ENCODE data around the gene METRNL.
A peak's percentile ranks its signal among the peaks of the same experiment; 100 is the strongest.

Gene METRNL

DNA sequence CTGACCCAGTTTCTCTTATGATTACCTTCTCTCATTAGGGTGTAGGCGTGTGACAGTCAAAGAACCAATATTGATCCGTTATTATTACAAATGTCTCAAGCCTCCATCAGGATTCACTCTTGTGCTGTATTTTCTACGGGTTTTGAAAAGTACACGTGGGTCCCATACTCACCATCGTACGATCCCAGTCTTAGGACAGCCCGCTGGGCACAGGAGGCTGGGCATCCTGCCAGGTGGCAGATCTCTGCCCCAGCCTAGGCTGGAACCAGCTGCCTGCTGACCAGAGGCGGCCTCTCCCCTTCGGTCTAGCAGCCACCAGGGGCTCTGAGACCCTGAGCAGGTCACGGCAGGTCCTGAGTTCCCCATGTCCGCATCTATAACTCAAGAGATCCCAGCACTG, 2.0 kb upstream of the METRNL start:
- intact Hi-C loops (cut with DNase I) = no loop called here
- no peak for DNase-seq

DNA sequence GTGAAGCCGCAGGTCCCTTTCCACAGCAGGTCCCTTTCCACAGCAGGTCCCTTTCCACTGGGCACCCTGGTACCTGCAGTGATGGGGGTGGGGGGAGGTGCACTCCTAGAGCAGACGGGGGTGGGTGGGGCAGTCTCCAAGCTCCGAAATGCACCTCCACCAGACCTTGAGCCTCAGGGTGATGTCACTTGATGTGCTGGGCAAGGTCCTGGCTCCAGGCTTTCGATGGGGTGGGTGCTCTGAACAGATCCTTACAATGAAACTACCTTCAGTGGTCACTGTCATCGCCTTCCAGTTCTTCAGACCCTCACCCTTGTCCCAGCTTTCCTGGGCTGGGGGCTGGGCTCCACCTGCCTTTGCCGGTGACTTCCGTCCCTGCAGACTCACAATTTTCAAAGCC, 1.5 kb upstream of the METRNL start:
- intact Hi-C loops (cut with DNase I) = no loop called here
- no peak for DNase-seq

DNA sequence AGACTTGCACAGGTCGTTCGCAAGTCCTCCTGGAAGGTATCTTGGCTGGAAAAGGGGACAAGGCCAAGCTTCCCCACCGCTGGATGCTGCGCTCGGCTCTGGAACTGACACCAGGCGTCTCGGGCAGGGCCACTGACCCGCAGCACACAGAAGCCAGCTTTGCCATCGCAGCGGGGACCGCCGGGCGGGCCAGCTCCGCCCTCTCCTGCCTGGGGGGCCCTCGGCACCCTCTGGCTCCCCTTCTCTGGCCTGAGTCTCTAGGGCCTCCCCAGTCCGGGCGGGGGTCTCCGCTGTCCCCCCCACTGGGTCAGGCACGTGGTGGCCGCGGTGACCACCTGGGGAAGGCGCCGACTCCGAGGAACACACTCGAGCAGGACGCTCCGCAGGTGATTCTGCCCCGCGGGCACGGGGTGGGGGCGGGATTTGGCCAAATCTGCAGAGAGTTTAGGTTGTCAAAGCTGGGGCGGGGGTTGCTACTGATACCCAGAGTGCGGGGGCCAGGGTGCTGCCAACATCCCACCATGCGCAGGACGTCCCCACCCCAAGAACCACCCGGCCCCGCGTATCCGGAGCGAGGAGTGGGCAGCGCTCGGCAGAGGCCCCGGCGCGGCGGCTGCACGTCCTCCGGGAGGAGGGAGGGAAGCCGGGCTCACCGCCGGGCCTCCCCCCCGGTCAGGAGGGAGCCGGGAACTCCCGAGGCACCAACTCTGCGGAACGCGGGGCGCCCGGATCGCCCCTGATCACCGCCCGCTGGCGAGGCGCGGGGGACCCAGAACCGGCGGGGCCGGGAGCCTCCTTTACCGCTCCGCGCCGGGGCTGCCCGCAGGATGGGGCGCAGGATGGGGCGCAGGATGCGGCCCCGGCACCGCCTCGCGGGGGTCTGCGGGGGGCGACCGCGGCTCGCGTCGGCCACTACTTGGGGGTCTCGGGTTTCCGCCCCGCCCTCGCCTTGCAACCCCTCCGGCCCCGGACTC, 744 bp upstream of the METRNL start:
- DNase-seq = no peak
- intact Hi-C loops (cut with DNase I) = no loop called here

DNA sequence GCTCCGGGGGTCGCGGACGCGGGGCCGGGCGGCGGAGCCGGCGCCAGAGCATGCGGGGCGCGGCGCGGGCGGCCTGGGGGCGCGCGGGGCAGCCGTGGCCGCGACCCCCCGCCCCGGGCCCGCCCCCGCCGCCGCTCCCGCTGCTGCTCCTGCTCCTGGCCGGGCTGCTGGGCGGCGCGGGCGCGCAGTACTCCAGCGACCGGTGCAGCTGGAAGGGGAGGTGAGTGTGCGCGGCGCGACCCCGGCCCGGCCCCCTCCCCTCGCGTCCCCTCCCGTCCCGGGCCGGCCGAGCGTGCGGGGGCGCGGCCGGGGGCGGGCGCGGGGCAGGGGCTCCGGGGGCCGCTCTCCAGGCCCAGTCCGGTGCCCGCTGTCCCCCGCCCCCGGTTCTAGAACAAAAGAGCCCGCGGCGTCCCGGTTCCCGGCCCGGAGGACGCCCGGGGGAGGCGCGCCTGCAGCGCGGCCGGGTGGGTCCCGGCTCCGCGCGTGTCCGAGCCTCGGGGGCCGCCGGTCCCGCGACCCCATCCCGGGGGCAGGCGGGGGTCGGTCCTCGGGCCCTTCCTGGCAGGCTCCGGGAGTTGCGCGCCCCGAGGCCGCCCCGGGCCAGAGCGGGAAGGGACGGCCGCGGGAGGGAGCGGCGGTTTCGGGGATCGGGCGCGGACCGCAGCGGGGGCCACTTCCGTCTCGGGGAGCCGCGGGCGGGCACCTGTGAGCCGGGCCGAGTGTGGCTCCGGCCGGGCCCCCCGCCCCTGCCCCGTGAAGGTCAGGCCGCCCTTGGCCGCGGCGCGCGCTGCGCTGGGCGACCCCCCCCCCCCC, 563 bp downstream of the METRNL start:
- DNase-seq = no peak
- intact Hi-C loops (cut with DNase I) = no loop called here

DNA sequence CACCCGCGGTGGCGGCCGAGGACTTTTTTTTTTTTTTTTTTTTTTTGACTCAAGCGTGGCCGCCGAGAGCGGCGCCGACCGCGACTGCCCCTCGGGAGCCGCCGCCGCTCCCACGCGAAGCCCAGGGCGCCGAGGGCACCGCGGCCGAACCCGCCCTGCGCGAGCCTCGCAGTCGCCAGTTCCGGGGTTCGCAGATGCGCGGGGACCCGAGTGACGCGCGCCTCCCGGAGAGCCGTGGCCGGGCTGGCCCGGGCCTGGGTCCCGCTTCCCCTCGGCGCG, 1.1 kb downstream of the METRNL start:
- intact Hi-C loops (cut with DNase I) = no loop called here
- no peak for DNase-seq

DNA sequence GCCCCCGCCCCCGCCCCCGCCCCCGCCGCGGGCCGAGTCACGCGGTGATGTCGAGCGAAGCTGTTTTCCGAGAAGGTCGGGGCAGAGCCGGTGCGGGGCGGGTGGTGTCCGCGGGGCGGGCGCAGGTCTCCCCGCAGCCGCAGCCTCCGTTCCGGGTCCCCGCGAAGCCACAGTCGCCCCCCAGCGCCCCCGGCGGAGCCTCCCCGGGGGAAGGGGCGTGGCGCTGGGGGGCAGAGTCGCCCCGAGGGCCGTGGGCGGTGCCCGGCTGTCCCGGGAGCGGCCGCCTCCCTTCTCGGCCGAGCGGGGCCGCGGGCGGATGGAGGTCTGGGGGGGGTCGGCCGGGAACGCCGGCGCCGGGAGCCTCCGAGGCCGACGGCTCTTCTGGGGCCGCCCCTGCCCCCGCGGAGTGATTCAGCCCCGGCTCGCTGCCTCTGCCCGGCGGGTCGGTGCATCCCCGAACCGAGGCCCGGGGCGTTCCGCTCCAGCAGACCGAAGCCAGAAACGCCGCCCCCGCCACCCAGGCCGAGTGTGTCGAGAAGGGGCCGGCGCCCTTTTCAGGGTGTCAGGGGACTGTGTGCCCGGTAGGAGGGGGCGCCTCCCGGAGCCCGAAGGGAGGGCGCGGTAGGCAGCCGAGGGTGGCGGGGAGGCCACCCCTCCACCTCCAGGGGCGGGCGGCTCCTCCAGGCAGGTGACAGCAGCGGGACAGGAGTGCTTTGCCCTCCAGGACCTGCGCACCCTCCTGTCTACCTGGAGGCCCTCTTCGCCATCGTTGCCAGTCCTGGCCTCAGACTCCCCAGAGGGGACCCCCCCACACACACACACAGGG, 1.7 kb downstream of the METRNL start:
- peak in 2 of 10 donors; percentile 19 to 37 for DNase-seq
- intact Hi-C loops (cut with DNase I) = no loop called here

DNA sequence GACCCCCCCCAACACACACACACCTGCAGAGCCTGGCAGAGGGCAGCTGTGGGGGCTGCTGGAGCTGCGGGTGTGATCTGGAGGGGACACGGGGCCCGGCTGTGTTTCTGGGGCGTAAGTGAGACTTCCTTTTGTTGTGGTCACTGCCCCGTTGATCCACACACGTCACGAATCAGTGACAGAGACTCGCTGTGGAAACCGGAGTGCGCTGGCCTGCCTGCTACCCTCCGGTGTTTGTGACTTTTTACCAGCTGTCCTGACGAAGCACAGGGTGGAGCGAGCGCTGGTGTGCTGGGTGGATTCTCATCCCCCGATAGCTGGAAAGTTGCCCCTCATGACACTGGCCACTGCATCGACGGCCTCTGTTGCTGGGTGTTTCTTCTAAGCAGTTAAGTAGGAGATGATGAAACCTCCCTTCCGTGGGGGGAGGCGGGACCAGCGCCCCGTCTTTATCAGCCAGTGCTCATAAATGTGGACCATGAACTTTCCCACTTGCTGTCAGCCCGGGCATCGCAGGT, 2.3 kb downstream of the METRNL start:
- DNase-seq = no peak
- intact Hi-C loops (cut with DNase I) = no loop called here

DNA sequence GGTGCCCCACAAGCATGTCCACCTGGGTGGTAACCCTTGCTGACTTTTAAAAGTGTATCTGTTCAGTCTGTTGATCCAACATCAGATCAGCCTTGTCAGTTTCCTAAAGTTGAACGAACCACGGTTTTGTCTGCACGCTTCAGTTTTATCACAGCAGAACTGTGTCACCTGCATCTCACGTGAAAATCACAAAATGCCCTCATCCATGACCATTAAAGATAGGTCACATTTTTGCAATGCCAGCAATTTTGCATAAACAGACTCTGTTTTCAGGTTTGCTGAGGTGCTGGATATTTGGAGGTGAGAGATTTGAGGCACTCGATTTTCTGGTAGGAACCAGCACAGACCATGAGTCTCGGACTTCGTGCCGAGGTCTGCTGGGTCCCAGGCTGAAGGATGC, 3.0 kb downstream of the METRNL start:
- intact Hi-C loops (cut with DNase I) = no loop called here
- DNase-seq = no peak

DNA sequence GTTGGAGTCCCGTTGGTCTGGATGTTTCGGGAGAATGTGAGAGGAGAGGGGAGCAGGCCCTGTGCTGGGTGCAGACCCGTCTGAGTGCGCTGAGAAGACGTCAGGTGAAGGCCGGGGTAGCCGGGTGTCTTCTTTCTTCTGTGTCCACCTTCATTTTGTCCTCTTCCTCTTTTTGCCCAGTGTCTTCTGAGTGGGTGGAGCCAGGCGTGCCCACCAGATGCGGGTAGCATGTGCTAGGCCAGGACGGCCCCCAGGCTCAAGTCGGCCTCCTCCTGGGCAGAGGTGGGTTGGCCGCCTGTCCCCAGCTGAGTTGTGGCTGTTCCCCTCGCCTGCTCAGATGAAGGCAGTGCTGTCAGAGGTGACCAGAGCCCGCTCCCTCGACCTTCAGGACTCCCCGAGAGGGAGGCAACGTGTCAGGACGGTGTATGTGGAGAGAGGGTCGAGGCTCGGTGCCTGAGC, 3.5 kb downstream of the METRNL start:
- intact Hi-C loops (cut with DNase I) = no loop called here

DNA sequence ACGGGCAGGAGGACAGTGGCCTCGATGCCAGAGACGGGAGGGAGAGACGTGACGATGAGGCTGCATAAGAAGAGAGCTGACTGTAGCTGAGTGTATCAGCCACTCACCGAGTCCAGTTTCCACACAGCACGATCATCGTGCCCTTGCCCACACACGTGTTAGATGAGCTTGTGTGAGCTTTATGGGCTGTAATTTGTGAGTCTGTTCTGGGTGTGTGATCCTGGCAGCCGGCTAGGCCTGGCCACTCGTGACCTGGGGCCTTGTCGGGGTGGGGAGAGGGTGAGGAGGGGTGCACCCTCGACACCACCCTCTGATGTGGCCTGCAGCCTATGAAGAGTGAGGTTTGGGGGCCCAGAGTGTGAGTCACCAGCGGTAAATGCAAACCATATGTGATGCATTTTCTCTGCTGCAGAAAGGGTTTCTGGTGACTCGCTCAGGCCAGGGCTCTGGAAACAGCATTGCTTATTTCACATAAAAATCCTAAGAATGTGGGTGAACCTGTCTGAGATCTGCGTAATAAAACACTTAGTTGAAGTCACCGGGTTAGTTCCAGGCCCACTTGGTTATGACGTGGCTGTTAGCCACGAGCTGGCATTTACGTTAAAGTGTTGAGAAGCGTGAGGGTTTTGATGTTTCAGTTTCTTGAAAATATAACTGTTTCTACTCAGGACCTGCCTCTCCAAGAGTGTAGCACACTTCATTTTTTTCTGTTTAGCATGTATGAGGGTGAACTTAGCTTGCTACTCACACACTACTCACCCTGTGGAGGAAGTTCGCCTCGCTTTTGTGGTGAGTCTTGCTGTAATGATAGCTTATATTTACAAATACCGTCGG, 4.2 kb downstream of the METRNL start:
- intact Hi-C loops (cut with DNase I) = no loop called here
- DNase-seq = no peak

More for the DNA sequence above, 3.5 kb downstream of the METRNL start:
- DNase-seq = no peak

DNA sequence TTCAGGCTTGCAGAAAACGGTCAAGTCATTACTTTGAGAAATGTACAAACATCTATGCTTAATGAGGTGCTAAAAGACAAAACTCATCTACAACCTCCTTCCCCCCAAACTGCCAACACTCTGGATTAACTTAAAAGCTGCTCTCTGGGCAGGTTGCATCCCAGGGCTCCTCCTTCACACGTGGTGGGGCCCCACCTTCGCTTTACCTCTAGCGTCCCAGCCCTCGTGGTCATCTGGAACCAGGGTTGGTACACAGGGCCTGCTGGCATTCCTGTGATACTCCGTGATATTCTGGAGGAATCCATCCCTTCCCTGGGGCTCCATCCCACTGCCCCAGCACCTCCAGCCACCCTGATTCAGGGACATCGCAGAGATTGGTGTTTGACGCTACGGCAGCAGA, 4.8 kb downstream of the METRNL start:
- no peak for DNase-seq
- intact Hi-C loops (cut with DNase I) = no loop called here

DNA sequence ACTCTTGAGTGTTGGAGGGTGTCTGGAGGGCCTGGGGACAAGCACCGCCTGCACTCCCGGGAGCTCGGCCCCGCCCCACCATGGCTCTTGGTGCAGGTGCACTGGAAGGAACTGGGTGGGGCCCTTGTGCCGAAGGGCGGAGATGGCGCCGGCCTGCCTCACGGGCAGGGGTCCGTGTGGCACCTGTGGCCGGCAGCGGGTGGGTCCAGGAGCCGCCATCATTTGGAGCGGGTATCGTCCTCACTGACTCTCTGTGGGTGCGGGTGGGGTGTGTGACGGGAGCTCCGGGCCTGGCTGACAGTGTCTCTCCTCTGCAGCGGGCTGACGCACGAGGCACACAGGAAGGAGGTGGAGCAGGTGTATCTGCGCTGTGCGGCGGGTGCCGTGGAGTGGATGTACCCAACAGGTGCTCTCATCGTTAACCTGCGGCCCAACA, 5.2 kb downstream of the METRNL start:
- DNase-seq = no peak
- intact Hi-C loops (cut with DNase I) = no loop called here

DNA sequence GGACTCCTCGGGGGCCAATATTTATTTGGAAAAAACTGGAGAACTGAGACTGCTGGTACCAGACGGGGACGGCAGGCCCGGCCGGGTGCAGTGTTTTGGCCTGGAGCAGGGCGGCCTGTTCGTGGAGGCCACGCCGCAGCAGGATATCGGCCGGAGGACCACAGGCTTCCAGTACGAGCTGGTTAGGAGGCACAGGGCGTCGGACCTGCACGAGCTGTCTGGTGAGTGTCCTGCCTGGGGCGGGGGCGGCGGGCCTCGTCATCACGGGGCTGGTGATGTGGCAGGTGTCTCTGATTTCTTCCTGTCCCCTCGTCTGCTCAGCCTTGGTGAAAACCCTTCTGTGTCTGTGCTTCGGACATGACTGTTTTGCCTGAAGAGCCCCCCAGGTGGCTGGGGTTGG, 5.7 kb downstream of the METRNL start:
- intact Hi-C loops (cut with DNase I) = no loop called here
- no peak for DNase-seq

DNA sequence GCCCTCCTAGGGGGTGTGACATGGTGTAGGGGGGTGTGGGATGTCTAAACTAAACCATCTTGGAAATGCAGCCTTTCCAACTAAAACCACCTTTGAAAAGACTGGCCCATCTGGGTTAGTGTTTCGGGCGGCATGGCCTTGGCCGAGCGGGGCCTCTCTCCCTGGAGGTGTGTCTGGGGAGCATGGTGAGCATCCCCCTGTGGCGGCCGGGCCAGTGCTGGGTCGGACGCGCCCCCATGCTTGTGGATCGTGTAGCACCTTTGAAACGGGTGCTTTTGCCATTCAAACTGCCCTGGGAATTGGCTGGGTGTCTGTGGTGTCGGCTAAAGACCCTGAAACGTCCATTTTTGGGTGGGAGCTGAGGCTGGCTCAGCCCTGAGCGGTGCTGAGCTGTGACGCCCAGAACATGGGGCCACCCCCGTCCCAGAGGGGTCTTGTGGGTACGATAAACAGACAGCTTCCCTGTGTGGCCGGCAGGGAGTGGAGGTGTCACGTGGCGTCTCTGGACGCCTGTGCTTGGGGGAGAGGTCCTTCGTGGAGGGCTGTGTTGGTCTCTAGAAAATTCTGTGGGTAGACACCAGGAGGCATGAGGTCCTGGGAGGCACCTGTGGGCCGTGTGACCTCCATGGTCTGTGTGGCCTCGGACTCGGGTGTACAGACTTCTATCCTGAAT, 6.3 kb downstream of the METRNL start:
- DNase-seq = no peak
- intact Hi-C loops (cut with DNase I) = no loop called here

DNA sequence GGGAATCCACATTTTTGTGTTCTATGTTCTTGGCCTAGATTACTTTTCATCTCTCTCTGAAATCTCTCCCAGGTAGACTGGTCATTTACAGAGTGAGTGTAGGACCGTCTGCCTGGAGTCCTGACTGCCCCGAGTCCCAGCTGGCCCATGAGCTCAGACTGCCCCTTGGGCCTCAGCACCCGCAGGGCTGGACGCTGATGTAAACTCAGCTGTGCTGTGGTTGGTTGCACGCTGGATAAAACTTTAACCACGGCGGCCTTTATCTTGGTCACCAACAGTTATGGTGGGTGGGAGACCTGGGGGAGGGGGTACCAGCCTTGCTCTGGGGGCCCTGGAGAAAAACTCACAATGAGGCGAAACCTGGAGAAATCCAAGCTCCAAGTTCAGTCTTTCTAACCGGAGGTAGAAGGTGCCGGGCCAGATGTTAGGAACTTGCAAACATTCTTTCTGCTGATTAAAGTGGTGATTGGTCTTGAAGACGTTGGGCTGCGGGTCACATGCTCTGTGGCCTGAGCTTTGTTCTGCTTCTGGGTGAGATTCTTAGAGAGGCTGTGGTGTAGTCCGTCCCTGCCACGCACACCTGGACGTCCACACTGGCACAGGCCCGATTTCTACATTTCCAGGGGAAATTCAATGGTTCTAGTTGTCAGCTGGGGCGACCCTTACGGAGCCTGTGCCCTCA, 6.9 kb downstream of the METRNL start:
- DNase-seq = no peak
- intact Hi-C loops (cut with DNase I) = no loop called here

DNA sequence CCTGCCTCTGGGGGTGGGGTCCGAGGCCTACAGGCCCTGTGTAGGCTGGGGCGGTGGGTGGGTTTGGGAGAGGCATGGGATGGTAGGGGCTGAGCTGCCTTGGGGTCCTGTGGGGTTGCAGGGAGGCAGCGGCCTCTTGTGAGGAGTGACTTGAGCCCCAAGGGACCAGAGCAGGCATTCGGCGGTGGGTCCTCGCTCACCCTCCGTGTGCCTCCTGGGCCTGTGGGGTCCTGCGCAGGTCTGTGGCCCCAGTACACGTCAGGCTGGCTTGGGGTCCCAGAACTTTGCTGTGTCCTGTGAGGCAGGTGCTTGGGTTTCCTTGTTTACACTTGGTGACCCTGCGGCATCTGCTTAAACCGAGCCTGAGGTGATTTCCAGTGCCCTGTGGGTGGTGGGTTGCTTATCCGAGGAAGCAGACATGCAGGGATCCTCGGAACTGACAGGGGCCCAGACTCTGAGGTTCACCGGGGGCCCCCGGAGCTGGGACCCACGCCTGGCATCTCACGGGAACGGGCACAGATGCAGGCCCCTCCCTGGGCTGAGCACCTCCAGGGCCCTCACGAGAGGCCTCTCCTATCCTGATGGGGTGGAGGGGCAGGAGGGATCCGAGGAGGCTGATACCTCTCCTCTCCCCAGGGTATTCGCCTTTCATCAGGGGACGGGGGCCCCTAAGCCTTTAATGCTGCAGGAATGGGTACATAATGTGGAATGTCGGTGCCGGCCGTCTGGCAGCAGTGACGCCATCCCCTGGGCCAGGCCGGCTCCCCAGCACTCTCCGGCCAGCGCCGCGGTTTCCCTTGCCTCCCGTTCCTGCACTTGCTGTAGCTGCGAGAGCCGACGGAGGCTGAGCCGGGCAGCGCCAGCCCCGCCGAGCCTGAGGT, 7.7 kb downstream of the METRNL start:
- no peak for DNase-seq

DNA sequence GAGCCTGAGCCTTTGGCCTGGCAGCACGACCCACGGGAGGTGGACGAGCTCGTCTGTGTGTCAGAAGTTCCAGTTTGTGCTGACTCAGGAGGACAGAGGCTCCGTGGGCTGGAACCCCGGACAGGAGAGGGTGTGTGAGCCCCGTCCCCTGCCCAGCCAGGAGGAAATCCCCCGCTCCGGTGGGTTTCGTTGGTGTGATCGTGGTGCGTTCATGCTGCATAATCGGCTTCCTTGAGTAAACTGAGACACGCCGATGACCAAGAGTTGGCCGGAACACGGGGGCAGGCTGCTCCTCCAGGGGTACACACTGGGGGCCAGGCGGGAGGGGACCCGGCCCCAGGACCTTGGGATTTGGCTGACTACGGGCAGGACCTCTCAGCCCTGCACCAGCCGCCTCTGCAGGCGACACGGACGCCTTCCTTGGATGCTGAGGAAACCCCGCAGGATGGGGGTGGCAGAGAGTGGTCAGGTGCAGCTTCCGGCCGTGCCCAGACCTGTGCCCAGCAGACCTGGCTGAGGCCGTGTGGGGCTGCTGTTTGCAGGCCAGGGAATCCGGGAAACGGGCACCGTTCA, 8.5 kb downstream of the METRNL start:
- no peak for DNase-seq
- intact Hi-C loops (cut with DNase I) = no loop called here

More for the DNA sequence above, 7.7 kb downstream of the METRNL start:
- intact Hi-C loops (cut with DNase I) = no loop called here
